ENCODE data around the gene DCAF6.

Gene DCAF6

DNA sequence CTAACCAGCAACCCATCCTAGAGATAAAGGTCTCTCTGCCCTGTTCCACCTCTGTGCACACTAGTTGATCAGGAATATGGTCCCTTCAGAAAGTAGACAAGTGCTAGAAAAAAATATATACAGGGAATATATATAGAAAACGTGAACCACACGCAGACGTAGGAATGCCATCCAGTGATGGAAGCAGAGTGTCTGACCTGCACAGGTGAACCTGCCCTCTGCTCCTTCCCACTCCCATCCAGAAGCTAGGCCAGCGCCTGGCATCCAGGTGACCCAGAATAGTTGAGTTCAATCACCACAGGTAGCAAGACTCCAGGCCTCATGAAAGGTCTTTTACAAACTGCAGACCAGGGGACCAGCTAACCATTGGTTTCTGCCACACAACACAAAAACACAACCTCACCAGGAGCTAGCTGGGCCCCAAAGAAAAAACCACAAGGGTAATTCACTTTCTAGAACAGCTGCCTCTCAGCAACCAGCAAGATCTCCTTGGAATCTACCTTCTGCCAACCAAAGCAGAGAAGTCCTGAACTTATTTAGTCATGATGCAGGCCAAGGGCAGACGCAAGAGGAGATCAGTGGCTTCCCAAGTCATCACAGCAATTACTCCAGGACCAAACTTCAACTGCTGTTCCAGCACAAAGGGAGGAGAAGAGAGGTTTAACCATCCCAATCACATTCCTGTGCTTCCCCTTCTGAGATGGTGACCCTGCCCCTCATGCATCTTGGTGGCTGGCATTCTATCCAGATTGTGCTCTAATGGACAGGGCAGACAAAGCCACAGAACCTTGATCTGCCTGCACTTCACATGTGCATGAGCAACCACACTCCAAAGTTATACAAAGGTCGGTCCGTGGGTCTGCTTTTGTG lies 147.2 kb downstream of the DCAF6 start:
- Histone ChIP-seq H3K9me3 (ENCODE audit: control insufficient read depth, low read length) (no peaks in the 10 kb centered on the region), H3K4me3 (ENCODE audit: low read length) (no peak overlapping the region), H3K36me3 (ENCODE audit: control insufficient read depth, insufficient read depth, low read length) (no peaks in the 10 kb centered on the region), H3K9ac (ENCODE audit: low read length) (no peak overlapping the region), H3K27me3 (ENCODE audit: control insufficient read depth, insufficient read depth, low read length) (no peaks in the 10 kb centered on the region), H3K4me1 (ENCODE audit: control insufficient read depth, insufficient read depth, low read length) (peaks cover 4% of the 10 kb centered on the region)

GRCh38 chr1:168084396-168085231 lies 148.1 kb downstream of the DCAF6 start:
- no peaks in the 10 kb centered on the region for H3K27me3 ChIP-seq (ENCODE audit: control insufficient read depth, insufficient read depth, low read length)
- no peak overlapping the region for H3K9ac ChIP-seq (ENCODE audit: low read length)
- peaks cover 4% of the 10 kb centered on the region for H3K4me1 ChIP-seq (ENCODE audit: control insufficient read depth, insufficient read depth, low read length)
- H3K4me3 ChIP-seq (ENCODE audit: low read length) = no peak overlapping the region
- H3K9me3 ChIP-seq (ENCODE audit: control insufficient read depth, low read length) = no peaks in the 10 kb centered on the region
- no peaks in the 10 kb centered on the region for H3K36me3 ChIP-seq (ENCODE audit: control insufficient read depth, insufficient read depth, low read length)

DNA sequence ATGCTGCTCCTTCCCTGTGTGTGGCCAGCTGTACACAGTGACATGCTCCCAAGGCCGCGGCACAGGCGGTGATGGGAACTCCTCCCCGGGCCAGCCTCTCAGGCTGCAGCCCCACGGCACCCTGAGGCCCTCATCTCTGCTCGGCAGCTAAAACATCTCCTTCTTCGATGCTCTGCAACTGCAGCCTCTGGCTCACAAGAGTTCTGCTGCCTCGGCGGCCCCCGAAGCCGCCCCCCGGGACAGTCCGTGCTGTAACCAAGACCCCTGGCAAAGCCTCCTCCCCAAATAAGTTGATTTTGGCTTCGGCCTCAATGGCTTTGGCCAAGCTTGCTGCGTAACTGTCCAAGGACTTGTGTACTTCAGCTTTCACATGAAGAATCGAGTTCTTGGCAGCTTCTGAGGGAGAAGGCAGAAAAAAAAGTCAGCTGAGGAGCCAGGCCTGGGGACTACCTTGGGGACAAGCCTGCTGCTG lies 149.0 kb downstream of the DCAF6 start:
- Histone ChIP-seq H3K4me1 (ENCODE audit: control insufficient read depth, insufficient read depth, low read length) (peaks cover 4% of the 10 kb centered on the region), H3K9ac (ENCODE audit: low read length) (no peak overlapping the region), H3K9me3 (ENCODE audit: control insufficient read depth, low read length) (no peaks in the 10 kb centered on the region), H3K4me3 (ENCODE audit: low read length) (no peak overlapping the region), H3K36me3 (ENCODE audit: control insufficient read depth, insufficient read depth, low read length) (no peaks in the 10 kb centered on the region), H3K27me3 (ENCODE audit: control insufficient read depth, insufficient read depth, low read length) (no peaks in the 10 kb centered on the region)

DNA sequence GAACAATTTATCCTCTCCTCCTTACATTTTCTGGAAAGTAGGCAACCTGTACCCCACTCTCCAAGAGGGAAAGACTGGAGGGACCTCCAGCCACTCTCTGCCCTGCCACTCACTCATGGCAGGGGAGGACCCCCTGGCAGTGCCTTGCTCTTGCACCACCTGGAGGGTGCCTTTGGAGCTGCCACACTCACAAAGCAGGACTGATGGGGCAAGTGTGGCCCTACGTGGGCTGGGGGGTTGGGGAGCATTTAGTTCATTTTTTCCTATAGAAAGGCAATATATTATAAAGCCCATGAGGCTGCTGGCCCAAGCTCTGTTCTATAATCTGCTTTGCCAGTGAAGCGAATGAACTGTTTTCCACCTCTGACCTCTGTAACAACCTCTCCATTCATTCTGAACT lies 150.0 kb downstream of the DCAF6 start:
- Histone ChIP-seq H3K36me3 (ENCODE audit: control insufficient read depth, insufficient read depth, low read length) (no peaks in the 10 kb centered on the region), H3K4me1 (ENCODE audit: control insufficient read depth, insufficient read depth, low read length) (peaks cover 4% of the 10 kb centered on the region)

DNA sequence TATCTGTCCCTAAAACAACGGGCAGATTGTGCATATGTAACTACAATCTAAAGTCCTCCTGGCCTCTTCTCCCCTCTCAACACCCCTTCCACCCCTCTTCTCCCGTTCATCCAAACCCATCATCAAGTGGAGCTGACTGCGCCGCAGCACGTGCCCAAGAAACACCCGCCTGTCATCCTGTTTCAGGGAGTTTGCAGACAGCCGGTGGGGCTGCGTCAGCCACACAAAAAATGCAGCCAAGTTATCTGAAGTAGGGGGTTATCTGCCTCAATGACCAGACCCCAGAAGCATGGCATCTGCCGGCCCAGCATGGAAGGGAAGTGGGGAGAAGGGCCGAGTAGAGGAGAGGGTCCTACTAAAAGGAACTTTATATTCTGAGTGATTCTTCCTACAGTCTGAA lies 151.2 kb downstream of the DCAF6 start:
- Histone ChIP-seq H3K36me3 (ENCODE audit: control insufficient read depth, insufficient read depth, low read length) (no peaks in the 10 kb centered on the region), H3K4me1 (ENCODE audit: control insufficient read depth, insufficient read depth, low read length) (peaks cover 4% of the 10 kb centered on the region), H3K9me3 (ENCODE audit: control insufficient read depth, low read length) (no peaks in the 10 kb centered on the region)

More for the DNA sequence above, 150.0 kb downstream of the DCAF6 start:
- no peaks in the 10 kb centered on the region for H3K27me3 ChIP-seq (ENCODE audit: control insufficient read depth, insufficient read depth, low read length)
- no peak overlapping the region for H3K4me3 ChIP-seq (ENCODE audit: low read length)
- no peaks in the 10 kb centered on the region for H3K9me3 ChIP-seq (ENCODE audit: control insufficient read depth, low read length)
- H3K9ac ChIP-seq (ENCODE audit: low read length) = no peak overlapping the region

GRCh38 chr1:168088511-168089325 lies 152.2 kb downstream of the DCAF6 start:
- Histone ChIP-seq H3K9ac (ENCODE audit: low read length) (no peak overlapping the region), H3K27me3 (ENCODE audit: control insufficient read depth, insufficient read depth, low read length) (no peaks in the 10 kb centered on the region), H3K36me3 (ENCODE audit: control insufficient read depth, insufficient read depth, low read length) (no peaks in the 10 kb centered on the region), H3K4me1 (ENCODE audit: control insufficient read depth, insufficient read depth, low read length) (peaks cover 4% of the 10 kb centered on the region), H3K4me3 (ENCODE audit: low read length) (no peak overlapping the region), H3K9me3 (ENCODE audit: control insufficient read depth, low read length) (no peaks in the 10 kb centered on the region)

More for the DNA sequence above, 151.2 kb downstream of the DCAF6 start:
- no peak overlapping the region for H3K4me3 ChIP-seq (ENCODE audit: low read length)
- no peak overlapping the region for H3K9ac ChIP-seq (ENCODE audit: low read length)
- no peaks in the 10 kb centered on the region for H3K27me3 ChIP-seq (ENCODE audit: control insufficient read depth, insufficient read depth, low read length)

GRCh38 chr1:168089326-168089978 lies 153.0 kb downstream of the DCAF6 start:
- Histone ChIP-seq H3K4me3 (ENCODE audit: low read length) (no peak overlapping the region), H3K9me3 (ENCODE audit: control insufficient read depth, low read length) (no peaks in the 10 kb centered on the region), H3K9ac (ENCODE audit: low read length) (no peak overlapping the region), H3K27me3 (ENCODE audit: control insufficient read depth, insufficient read depth, low read length) (no peaks in the 10 kb centered on the region), H3K4me1 (ENCODE audit: control insufficient read depth, insufficient read depth, low read length) (peaks cover 4% of the 10 kb centered on the region), H3K36me3 (ENCODE audit: control insufficient read depth, insufficient read depth, low read length) (no peaks in the 10 kb centered on the region)

DNA sequence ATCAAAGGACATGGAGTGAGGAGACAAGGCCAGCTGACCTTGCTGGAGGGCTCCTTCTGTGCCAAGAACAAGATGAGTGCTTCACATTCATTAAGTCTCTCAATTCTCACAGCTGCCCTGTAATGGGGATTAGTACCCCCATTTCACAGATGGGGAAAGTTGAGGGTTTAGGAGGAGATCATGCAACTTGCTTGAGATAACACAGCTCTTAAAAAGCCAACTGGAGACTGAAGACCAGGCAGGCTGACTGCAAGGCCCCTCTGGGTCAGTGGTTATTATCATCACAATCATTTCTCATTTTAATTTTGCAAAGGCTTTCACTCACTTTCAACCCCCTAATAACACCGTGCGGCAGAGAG lies 153.5 kb downstream of the DCAF6 start:
- Histone ChIP-seq H3K4me1 (ENCODE audit: control insufficient read depth, insufficient read depth, low read length) (no peaks in the 10 kb centered on the region), H3K27me3 (ENCODE audit: control insufficient read depth, insufficient read depth, low read length) (no peaks in the 10 kb centered on the region), H3K9me3 (ENCODE audit: control insufficient read depth, low read length) (no peaks in the 10 kb centered on the region), H3K9ac (ENCODE audit: low read length) (no peak overlapping the region), H3K4me3 (ENCODE audit: low read length) (no peak overlapping the region), H3K36me3 (ENCODE audit: control insufficient read depth, insufficient read depth, low read length) (no peaks in the 10 kb centered on the region)

GRCh38 chr1:168090395-168090794 lies 153.9 kb downstream of the DCAF6 start:
- H3K9me3 ChIP-seq (ENCODE audit: control insufficient read depth, low read length) = no peaks in the 10 kb centered on the region
- H3K4me3 ChIP-seq (ENCODE audit: low read length) = no peak overlapping the region
- no peak overlapping the region for H3K9ac ChIP-seq (ENCODE audit: low read length)
- H3K36me3 ChIP-seq (ENCODE audit: control insufficient read depth, insufficient read depth, low read length) = no peaks in the 10 kb centered on the region
- H3K27me3 ChIP-seq (ENCODE audit: control insufficient read depth, insufficient read depth, low read length) = no peaks in the 10 kb centered on the region
- H3K4me1 ChIP-seq (ENCODE audit: control insufficient read depth, insufficient read depth, low read length) = no peaks in the 10 kb centered on the region

DNA sequence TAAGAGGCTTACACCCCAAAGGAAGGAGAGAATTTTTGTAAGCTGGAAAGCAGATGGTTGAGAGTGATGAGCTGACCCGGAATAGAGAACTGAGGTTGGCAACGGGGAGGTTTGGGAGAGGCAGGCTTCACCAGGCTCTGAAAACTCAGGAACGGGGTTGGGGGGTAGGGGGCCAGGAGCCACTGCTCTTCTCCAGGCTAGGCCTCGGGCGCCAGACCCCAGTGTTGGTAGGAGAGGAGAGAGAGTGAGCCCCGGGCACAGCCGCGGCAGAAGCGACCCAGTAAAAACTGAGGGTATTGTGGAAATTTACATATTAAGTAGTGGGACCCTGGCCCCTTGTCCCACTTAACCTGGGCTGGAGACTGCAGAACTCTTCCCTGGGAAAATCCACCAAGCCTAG lies 154.6 kb downstream of the DCAF6 start:
- Histone ChIP-seq H3K27me3 (ENCODE audit: control insufficient read depth, insufficient read depth, low read length) (no peaks in the 10 kb centered on the region), H3K36me3 (ENCODE audit: control insufficient read depth, insufficient read depth, low read length) (no peaks in the 10 kb centered on the region), H3K9ac (ENCODE audit: low read length) (no peak overlapping the region), H3K4me1 (ENCODE audit: control insufficient read depth, insufficient read depth, low read length) (no peaks in the 10 kb centered on the region), H3K4me3 (ENCODE audit: low read length) (no peak overlapping the region), H3K9me3 (ENCODE audit: control insufficient read depth, low read length) (no peaks in the 10 kb centered on the region)

- H3K4me1 ChIP-seq (ENCODE audit: control insufficient read depth, insufficient read depth, low read length) = no peaks in the 10 kb centered on the region
- no peak overlapping the region for H3K9ac ChIP-seq (ENCODE audit: low read length)
- no peaks in the 10 kb centered on the region for H3K27me3 ChIP-seq (ENCODE audit: control insufficient read depth, insufficient read depth, low read length)
- H3K36me3 ChIP-seq (ENCODE audit: control insufficient read depth, insufficient read depth, low read length) = no peaks in the 10 kb centered on the region
- no peaks in the 10 kb centered on the region for H3K9me3 ChIP-seq (ENCODE audit: control insufficient read depth, low read length)
- no peak overlapping the region for H3K4me3 ChIP-seq (ENCODE audit: low read length)
Observed at GRCh38 chr1:168091720-168092550, 155.5 kb downstream of the DCAF6 start.
